GM19193 (cell line): ENCODE measurements around the gene SPEM1.

Experiments
- POLR2A ChIP-seq: IDR thresholded peaks from 4 replicates; pipeline ENCODE4 v1.6.1; 2011; ENCODE audit not compliant: insufficient read depth, insufficient read length; ENCODE audit errors: extremely low read depth

The SPEM1 gene

DNA sequence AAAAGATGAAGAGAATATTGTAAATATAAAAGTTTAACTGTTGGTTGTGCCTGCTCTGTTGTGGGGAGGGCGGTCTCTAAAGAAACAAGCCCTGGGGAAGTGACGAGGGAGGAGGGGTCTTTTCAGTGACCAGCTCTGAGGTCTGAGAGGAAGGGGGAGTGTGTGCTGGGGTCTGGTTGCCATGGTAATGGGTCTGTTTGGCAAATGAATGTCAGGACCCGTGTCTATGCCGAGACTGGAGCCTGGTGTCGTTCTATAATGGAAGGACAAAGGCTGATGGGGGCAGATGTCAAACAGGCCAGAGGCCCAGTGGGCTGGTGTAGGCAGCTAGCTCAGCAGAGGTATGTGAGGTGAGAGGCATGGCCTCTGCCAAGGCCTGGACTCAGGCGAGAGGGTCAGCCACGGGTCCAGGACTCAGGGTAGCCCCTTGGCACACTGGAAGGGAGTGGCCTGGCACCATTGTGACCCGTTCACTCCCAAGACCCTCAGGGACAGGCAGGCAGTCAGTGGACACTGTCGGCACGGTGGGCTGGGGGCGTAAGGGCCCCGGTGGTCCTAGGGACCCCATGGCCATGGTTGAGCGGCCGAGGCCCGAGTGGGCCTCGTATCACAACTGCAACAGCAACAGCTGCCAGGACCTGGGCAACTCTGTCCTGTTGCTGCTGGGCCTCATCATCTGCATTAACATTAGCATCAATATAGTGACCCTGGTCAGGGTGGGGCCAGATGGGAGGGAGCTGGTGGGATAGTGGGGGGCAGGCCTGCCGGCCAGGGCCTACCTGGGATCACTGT lies at the start of gene SPEM1:
Gene SPEM1 (plus strand): TSS at position 506 of the 792 bp plus-strand sequence. CDS start 61 bp downstream, at position 567.
- TF ChIP-seq POLR2A = no peak

GRCh38 chr17:7370853-7371252 lies 49.3 kb upstream of the SPEM1 start:
- TF ChIP-seq POLR2A = no peak

- TF ChIP-seq POLR2A = no peak
Observed at GRCh38 chr17:7374353-7374752, 45.8 kb upstream of the SPEM1 start.

DNA sequence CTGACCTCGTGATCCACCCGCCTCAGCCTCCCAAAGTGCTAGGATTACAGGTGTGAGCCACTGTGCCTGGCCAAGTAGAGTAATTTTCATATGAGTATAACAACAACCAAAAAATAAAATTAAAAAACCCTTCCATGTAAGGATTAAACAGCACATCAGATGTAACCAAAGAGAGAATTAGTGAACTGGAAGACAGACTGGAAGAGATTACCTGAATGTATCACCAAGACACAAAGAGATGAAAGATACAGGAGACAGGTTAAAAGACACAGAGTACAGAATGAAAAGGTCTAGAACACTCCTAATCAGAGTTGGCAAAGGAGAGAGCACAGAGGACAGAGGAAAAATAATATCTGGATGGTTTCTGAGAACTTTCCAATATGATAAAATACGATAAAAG lies 41.0 kb upstream of the SPEM1 start:
- TF ChIP-seq POLR2A = no peak

GRCh38 chr17:7380321-7380720 lies 39.8 kb upstream of the SPEM1 start:
- TF ChIP-seq POLR2A = no peak

- no peak for TF ChIP-seq POLR2A
Observed at GRCh38 chr17:7380855-7381683, 39.1 kb upstream of the SPEM1 start, which contains the start of gene TNK1. Gene TNK1, plus strand, starts transcription at chr17:7381089. Its CDS starts 1,838 bp downstream, at chr17:7382927.

- no peak for TF ChIP-seq POLR2A
Observed at GRCh38 chr17:7382901-7383300, 37.2 kb upstream of the SPEM1 start.

DNA sequence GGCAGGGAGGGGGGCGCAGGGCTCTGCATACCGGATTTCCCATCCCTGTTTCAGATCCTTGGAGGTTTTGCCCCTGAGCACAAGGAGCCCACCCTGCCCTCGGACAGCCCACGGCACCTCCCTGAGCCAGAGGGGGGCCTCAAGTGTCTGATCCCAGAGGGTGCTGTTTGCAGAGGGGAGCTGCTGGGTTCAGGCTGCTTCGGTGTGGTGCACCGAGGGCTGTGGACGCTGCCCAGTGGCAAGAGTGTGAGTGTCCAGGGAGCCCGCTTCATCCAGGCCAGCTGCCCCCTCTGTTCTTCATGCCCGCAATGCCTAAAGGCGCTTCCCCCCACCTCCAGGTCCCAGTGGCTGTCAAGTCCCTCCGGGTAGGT lies 36.8 kb upstream of the SPEM1 start:
- TF ChIP-seq POLR2A = no peak

DNA sequence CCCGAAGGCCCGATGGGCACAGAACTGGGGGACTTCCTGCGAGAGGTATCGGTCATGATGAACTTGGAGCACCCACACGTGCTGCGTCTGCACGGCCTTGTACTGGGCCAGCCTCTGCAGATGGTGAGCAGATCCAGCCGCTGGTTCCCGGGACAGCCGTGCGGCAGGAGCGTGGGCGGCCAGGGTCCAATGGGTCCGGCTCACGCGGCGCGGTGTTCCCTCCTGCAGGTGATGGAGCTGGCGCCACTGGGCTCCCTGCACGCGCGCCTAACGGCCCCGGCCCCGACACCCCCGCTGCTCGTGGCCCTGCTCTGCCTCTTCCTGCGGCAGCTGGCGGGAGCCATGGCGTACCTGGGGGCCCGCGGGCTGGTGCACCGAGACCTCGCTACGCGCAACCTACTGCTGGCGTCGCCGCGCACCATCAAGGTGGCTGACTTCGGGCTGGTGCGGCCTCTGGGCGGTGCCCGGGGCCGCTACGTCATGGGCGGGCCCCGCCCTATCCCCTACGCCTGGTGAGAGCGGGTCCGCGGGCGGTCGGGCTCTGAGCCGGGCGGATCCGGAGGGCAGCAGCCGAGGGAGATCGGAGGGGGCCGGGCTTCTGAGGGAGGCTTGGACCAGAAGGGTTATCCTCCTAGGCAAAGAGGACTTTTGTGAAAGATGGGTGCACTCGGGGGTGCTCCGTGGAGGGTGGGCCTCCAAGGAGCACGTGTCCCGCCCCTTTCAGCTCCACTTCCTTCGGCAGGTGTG lies 36.2 kb upstream of the SPEM1 start:
- TF ChIP-seq POLR2A = peak; percentile 43

DNA sequence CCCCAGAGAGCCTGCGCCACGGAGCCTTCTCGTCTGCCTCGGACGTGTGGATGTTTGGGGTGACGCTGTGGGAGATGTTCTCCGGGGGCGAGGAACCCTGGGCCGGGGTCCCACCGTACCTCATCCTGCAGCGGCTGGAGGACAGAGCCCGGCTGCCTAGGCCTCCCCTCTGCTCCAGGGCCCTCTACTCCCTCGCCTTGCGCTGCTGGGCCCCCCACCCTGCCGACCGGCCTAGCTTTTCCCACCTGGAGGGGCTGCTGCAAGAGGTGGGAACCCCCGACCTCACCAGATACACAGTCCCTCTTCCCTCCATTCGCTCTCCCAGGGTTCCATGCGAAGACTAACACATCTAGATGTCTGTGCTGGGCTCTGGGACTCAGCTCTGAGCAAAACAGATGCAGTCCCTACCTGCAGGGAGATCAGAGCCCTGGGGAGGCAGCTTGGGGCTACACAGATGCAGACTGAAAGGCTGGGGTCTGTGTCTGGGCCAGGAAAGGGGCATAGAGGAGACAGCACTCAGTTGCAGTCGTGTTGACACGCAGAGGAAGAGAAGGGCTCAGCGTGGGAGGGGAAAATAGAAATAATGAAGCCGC lies 35.5 kb upstream of the SPEM1 start:
- TF ChIP-seq POLR2A = no peak

DNA sequence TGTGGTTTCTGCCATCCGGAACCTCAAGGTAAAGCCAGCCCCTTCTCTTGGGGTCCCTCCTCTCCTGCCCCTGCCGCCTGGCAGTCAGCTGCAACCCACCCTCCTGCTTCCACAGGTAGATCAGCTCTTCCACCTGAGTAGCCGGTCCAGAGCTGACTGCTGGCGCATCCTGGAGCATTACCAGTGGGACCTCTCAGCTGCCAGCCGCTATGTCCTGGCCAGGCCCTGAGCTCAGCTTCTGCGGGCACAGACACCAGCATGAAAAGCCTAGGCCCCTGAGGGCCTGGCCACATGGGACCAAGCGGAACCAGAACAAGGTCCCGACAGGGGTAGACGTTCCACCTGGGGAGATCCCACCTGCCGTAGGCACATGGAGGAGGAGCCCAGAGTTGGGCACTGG lies 31.3 kb upstream of the SPEM1 start:
- TF ChIP-seq POLR2A = no peak

DNA sequence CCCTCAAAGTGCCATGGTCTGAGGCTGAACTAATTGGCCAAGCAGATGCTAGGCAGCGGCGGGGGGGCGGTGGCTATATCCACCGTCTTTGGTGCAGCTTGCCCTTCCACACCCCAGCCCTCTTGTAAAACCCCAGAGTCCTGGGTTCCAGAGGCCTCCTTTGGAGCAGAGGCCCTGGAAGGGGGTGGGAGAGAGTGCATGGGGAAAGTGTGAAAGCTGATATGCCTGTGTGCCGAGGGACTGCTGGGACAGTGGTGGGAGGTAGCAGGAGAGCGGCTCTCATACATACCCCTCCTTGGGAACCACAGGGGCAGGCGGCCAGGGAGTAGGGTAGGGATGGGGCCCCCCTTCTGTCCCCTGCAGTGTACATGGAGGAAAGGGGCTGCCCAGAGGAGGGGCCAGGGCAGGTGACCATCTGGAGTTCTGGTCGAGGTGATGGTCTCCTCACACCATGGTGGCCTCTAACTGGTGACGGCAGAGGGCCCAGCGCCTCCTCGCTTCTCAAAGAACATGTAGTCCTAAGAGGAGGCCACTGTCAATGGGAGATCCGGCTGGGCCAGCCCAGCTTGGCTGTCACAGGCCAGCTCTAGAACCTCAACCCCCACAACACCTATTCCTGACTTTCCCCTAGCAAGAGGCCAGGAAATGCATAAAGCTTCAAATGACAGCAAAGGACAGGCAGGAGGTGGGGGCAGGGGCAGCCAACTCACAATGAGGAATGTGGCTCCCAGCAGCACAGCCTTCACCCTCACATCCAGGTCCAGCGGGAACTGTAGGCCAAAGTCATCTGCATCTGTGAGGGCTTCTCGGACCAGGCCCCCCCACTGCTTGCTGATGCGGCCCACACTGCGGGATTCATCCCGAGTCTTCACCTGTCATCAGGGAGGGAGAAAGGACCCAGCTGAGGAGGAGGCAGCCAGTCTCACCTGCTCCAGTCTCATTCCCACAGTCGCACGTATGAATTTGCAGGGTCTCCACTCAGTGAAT lies 29.9 kb upstream of the SPEM1 start:
- no peak for TF ChIP-seq POLR2A

- TF ChIP-seq POLR2A = no peak
Observed at GRCh38 chr17:7391307-7391706, 28.8 kb upstream of the SPEM1 start.
